NCI-H345 (cell line): Measurements from ENCODE around the gene RPL29.
"Not testable (repeated sequence)": the region's sequence is repeated elsewhere in the genome, so short reads cannot be mapped to it uniquely, and the experiment has no call there.

ENCODE experiments used
- DNase-seq: peaks from one replicate; lab custom pipeline; 2025; lab: John Stamatoyannopoulos, UW

The RPL29 gene

DNA sequence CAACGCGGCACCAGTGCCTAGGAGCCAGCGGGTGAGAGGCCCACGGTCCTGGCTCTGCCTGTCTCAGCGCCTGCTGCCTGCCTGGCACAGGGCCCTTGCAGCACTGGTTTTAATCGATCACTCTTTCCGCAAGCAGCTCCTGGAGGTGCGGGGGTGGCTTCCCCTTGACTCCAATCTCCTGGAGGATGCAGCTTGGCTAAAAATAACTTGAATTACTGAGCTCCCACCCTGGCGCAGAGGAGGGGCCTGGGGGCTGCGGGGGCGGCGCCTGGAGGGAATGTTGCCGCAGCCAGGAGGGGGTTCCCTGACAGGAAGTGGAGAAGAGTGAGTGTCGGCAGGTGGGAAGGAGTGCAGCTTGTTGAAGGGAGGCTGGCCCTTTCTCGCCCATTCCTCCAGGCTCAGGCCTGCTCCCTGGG lies 9.9 kb upstream of the RPL29 start:
- peak; percentile 55 for DNase-seq

GRCh38 chr3:52004906-52005395 lies 9.3 kb upstream of the RPL29 start:
- no peak for DNase-seq

GRCh38 chr3:52004163-52004787 lies 8.6 kb upstream of the RPL29 start:
- DNase-seq = no peak

GRCh38 chr3:52002748-52003147 lies 7.1 kb upstream of the RPL29 start:
- DNase-seq = no peak

GRCh38 chr3:52001443-52001974 lies 5.8 kb upstream of the RPL29 start:
- peak; percentile 78 for DNase-seq

DNA sequence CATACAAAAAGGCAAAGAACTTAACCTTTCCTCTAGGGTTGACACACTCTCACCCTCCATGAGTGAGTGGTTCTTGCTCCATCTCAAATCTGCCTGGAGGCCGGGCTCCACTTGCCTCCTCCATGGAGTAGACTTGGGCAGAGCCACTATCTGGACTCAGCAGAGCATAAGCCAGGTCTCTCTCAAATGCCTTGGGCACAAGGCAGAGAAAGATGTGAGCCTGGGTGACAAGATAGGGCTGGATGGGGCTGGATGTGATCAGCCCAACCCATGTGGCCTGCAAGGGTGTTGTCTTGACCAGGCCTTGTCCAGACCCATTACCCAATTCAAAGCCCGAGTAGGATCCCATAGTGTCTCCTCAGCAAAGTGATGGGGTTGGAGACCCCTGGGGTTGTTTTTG lies 4.2 kb upstream of the RPL29 start:
- DNase-seq = no peak

DNA sequence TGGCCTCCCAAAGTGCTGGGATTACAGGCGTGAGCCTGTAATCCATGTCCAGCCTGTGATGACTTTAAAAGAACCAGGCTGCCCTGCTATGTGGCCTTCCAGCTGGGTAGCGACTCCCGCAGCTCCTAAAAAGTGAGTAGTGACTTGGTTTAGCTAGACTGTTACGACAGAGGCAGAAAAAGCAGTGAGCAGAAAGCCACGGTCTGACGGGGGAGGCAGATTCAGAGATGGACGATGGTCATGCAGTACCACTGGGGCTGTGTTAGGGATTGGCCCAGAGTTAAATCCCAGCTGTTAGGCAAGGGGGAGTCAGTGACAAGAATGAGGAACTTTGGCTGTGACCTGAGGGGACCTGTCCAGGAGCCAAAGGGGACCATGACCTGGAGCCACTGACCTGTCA lies 3.1 kb upstream of the RPL29 start:
- no peak for DNase-seq

DNA sequence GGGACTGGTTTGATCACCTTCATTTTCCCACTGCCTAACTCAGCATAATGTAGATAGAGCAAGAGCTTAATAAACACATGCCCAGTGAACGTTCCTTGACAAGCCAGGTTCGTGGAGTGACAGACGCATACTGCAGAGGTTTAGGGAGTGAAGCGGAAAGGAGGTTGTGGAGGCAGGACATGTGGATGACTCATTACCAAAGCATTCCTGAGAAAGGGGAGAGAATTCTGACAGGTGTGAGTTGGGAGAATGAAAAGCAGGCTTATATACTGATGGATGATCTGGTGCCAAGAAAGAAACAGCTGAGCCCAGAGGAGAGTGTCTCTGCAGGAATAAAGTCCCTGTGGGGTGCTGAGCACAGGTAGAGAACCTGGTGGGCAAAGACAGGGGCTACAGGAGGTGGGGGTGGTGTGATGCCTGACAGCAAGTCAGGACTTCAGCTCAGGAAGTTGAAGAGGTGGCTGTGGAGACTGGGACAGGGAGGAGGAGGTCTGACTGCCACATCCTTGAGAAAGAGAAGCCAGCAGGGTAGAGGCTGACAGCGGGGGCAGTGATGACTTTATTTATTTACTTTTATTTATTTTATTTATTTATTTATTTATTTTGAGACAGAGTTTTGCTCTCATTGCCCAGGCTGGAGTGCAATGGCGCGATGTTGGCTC lies 2.4 kb upstream of the RPL29 start:
- DNase-seq = peak; percentile 3

DNA sequence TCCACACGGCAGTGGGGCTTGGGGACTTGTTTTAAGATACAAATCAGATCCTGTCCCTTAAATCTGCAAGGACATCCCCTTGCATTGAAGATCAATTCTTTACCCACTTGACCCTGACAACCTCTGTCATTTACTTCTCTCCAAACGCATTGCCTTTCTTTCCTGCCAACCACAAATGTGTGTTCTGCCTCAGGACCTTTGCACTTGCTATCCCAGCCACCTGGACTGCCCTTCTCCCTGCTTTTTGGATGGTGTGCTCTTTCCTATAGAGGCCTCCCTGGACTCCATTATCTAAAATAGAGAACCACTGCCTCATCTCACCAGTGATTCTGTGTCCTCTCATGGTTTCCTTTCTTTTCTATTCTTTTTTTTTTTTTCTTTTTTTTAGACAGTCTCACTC lies 1.5 kb upstream of the RPL29 start:
- DNase-seq = no peak

- DNase-seq = no peak
Measured at GRCh38 chr3:51994530-51994929, 1.2 kb downstream of the RPL29 start.

- not testable (repeated sequence) for DNase-seq
Measured at GRCh38 chr3:51993657-51994056, 2.0 kb downstream of the RPL29 start.

DNA sequence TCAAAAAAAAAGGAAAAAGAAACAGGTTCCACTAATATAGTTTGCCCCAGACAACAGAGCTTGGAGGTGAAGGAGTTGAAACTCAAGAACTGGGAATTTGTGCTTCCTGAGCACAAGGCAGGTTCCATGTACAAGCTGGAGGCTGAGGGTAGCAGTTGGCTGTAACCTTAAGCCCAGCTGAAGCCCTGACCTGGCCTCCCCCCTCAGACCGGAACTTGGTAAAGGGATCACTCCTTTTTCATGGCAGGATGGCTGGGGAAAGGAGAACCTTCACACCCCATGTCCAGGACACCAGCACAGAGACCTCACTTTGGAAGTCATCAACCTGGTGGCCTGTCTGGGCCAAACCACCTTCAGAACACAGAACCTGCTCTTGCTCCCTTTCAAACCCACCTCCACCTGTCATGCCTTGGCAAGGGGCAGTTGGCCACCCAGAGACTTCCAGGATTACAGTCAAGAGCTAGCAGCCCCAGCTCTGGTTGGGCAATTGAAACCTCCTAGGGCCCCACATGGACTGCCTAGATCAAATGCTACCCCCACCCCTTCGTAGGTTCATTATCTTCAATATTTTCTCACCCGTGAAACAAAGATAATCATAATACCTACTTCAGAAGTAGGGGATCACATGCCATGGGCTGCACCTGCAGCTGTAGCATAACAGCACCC lies 3.5 kb downstream of the RPL29 start:
- DNase-seq = no peak

GRCh38 chr3:51990501-51990971 lies 5.2 kb downstream of the RPL29 start:
- not testable (repeated sequence) for DNase-seq

DNA sequence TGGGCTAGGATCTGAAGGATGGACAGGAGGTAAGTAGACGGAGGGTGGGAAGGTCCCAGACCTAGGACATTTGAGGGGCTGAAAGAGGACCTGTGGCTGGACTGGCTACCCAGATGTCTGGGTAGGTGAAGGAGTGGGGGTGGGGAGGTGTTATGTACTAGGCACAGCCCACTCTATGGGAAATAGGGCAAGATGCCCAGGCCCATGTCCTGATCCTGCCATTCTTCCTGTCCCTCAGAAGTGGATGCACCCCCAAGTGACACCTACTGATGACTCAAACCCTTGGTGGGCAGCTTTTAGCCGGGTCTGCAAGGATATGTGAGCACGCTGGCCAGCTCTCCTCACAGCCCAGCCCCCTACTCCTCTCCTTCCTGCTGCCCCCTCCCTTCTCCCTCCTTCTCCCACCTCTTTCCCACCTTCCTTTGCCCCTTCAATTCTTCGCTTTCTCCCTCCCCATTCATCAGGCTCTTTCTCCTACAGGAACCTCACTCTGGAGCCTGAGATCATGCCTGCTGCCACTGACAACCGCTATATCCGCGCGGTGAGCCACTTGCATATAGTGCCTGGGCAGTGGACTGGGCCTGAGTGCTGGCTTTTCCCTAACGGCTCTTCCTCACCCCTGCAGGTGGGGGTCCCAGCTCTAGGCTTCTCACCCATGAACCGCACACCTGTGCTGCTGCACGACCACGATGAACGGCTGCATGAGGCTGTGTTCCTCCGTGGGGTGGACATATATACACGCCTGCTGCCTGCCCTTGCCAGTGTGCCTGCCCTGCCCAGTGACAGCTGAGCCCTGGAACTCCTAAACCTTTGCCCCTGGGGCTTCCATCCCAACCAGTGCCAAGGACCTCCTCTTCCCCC lies 7.2 kb downstream of the RPL29 start:
- no peak for DNase-seq

DNA sequence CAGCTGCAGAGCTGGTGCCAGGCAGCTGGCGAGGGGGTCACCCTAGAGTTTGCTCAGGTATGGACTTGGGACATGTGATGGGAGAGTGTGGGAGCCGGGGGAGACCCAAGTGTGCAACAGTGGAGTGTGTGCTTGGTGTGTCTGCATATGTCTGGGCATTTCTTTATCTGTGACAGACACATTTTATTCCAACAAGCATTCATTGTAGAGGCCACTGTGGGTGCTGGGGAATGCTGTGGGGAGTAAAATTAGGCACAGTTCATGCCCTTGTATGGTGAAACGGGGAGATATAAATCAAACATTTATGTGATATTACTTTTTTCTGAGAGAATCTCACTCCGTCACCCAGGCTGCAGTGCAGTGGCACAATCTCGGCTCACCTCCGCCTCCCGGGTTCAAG lies 8.1 kb downstream of the RPL29 start:
- no peak for DNase-seq

DNA sequence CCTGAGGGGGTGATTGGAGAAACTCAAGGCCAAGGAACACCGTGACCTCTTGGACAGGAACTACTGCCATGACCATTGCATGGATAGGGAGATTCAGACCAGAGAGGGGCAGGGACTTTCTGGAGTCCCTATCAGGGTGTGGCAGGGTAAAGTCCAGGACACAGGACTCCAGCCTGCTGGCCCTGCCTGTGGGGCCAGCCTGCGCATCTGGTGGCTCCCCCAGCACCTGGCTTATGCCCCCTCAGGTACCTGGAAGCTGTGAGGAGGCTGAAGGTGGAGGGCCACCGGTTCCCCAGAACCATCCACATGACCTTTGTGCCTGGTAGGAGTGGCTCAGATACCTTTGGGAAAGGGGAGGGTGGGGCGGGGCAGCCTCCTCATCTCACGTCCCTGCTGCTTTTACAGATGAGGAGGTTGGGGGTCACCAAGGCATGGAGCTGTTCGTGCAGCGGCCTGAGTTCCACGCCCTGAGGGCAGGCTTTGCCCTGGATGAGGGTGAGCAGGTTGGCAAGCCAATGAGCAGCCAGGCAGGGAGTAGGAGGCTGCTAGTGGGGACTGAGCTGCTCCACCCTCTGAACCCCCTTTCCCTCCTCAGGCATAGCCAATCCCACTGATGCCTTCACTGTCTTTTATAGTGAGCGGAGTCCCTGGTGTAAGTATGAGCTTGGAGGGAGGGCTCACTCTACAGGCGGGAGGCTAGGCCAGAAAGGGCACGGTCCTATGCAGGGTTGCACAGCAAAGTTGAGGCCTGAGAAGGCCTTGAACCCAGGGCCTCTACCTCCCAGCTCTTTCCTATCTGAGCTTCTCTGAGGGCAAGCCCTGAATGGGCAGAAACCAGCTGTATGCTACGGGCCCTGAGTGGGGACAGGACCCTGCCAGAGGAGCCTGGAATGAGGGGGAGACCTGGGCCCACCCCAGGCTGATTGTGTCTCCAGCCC lies 9.4 kb downstream of the RPL29 start:
- no peak for DNase-seq

DNA sequence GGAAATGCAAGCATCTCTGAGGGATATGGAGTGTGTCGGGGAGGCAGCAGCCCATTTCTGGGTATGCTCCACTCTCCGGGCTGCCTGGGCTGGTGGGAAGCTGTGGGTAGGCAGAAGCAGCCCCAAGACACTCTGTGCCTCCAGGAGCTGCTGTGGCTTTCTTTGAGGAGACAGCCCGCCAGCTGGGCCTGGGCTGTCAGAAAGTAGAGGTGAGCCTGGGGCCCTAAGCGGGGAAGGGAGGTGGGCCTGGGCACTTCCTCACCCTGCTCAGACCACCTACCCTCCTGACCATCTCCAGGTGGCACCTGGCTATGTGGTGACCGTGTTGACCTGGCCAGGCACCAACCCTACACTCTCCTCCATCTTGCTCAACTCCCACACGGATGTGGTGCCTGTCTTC lies 10.6 kb downstream of the RPL29 start:
- DNase-seq = no peak

DNA sequence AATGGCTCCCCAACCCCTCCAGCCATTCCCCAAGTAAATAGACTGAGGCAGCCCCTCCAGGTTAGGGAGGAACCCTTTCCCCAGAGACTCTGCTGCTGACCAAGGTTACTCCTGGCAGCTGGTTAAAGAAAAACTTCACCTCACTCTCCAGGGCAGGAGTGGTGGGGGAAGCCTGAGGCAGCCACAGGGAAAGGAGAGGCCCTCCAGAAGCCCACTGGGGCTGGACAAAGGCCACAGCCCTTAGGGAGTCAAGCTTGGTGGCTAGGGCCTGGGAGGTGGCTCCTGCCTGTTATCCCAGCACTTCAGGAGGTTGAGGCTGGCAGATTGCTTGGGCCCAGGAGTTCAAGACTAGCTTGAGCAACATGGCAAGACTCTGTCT lies 11.4 kb downstream of the RPL29 start:
- DNase-seq = no peak

DNA sequence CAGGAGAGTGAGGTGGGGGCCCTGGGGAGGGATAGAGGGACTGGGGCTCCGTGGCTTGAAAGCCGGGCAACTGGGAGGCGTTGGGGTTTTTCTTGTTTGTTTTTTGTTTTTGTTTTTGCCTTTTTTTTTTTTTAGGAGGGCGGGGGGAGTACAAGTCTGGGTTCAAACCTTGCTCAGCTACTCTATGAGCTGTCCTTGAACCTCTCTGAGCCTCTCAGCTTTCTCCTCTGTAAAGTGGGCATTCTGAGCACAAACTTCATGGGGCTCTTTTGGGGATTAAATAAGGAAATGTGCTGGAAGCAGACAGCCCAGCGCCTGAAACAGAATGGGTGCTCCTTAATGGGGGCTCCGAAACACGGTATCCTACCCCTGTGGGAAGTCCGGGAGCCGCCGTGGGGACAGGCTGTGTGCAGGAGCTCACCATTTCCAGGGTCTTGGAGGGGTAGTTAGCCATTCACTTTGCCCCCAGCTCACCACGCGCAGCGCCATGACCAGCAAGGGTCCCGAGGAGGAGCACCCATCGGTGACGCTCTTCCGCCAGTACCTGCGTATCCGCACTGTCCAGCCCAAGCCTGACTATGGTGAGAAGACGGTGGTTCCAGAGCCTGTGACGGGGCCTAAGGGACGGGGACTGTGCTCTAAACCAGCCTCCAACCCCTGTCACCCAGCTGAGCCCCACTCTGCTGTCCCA lies 12.0 kb downstream of the RPL29 start:
- DNase-seq = no peak
